Raji (cell line): ENCODE results near the gene GALNT8.

ENCODE experiments used
- POLR2A ChIP-seq: IDR thresholded peaks from 2 replicates; pipeline ENCODE4 v1.6.1; 2011; ENCODE audit warnings: low read depth, low read length, control low read depth; ENCODE audit not compliant: insufficient read depth

GALNT8 gene

GRCh38 chr12:4736091-4736490 lies 15.9 kb downstream of the GALNT8 start:
- TF ChIP-seq POLR2A, result no peak

GRCh38 chr12:4738541-4738940 lies 18.3 kb downstream of the GALNT8 start:
- no peak for TF ChIP-seq POLR2A

GRCh38 chr12:4742416-4742970 lies 22.3 kb downstream of the GALNT8 start:
- no peak for TF ChIP-seq POLR2A

- no peak for TF ChIP-seq POLR2A
Observed at GRCh38 chr12:4743046-4743445, 22.8 kb downstream of the GALNT8 start.

GRCh38 chr12:4744709-4745108 lies 24.5 kb downstream of the GALNT8 start:
- no peak for TF ChIP-seq POLR2A

GRCh38 chr12:4745249-4745648 lies 25.0 kb downstream of the GALNT8 start:
- no peak for TF ChIP-seq POLR2A

- TF ChIP-seq POLR2A, result no peak
Observed at GRCh38 chr12:4762773-4763172, 42.6 kb downstream of the GALNT8 start.

- TF ChIP-seq POLR2A, result no peak
Observed at GRCh38 chr12:4763549-4763948, 43.3 kb downstream of the GALNT8 start.

- TF ChIP-seq POLR2A, result no peak
Observed at GRCh38 chr12:4766445-4766844, 46.2 kb downstream of the GALNT8 start.

GRCh38 chr12:4767186-4767585 lies 47.0 kb downstream of the GALNT8 start:
- no peak for TF ChIP-seq POLR2A

- TF ChIP-seq POLR2A, result no peak
Observed at GRCh38 chr12:4768341-4768740, 48.1 kb downstream of the GALNT8 start.

GRCh38 chr12:4769073-4769472 lies 48.9 kb downstream of the GALNT8 start:
- TF ChIP-seq POLR2A, result no peak

- TF ChIP-seq POLR2A, result no peak
Observed at GRCh38 chr12:4771172-4771959, 51.2 kb downstream of the GALNT8 start.

GRCh38 chr12:4771960-4772566 lies 51.9 kb downstream of the GALNT8 start:
- TF ChIP-seq POLR2A, result no peak

GRCh38 chr12:4775936-4776335 lies 55.7 kb downstream of the GALNT8 start:
- TF ChIP-seq POLR2A, result no peak

- no peak for TF ChIP-seq POLR2A
Observed at GRCh38 chr12:4779749-4780148, 59.5 kb downstream of the GALNT8 start.
